ENCODE results near the gene PPT1. TPM values are rescaled to one million over a fixed set of nuclear protein-coding genes. Genes with fewer than 3 reads are reported as not detected.
"Not testable (repeated sequence)": the region's sequence is repeated elsewhere in the genome, so short reads cannot be mapped to it uniquely, and the experiment has no call there.

The PPT1 gene
- total RNA-seq, 6 donors from 2014 or later: 35.6 to 190 (median 95.3) TPM

DNA sequence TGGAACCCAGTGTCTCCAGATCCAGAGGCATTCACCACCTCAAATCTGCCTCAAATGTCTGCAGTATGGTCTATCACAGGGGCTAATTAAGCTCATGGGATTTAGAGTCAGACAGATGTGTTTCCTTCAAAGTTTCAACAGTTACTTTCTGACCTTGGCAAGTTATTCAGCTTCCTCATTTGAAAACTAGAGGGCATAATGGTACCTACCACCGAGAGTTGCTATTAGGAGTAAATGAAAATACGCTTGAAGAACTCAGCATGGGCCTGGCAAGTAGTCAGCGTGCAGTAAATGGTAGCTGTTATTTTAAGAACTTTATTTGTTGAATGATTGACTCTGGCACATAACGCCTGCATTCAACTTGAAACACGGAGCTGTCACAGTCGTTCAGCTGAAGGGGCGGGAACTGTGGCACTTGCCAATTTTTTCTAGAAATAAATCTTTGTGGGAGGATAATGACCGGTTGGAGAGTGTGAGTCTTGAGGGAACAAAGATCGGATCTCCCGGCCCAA lies 57.8 kb downstream of the PPT1 start:
- Histone ChIP-seq H3K9me3 (no peaks in the 10 kb centered on the region), H3K27me3 (no peaks in the 10 kb centered on the region), H3K4me1 (peaks cover 48 to 57% (median 53%) of the 10 kb centered on the region in 4 donors), H3K27ac (peak overlapping the region; percentile 94 to 100 (median 96)), H3K36me3 (peaks cover 0 to 9% (median 0%) of the 10 kb centered on the region in 4 donors), H3K4me3 (peak overlapping the region; percentile 76 to 93 (median 83))
- TF ChIP-seq, protein P1, sequence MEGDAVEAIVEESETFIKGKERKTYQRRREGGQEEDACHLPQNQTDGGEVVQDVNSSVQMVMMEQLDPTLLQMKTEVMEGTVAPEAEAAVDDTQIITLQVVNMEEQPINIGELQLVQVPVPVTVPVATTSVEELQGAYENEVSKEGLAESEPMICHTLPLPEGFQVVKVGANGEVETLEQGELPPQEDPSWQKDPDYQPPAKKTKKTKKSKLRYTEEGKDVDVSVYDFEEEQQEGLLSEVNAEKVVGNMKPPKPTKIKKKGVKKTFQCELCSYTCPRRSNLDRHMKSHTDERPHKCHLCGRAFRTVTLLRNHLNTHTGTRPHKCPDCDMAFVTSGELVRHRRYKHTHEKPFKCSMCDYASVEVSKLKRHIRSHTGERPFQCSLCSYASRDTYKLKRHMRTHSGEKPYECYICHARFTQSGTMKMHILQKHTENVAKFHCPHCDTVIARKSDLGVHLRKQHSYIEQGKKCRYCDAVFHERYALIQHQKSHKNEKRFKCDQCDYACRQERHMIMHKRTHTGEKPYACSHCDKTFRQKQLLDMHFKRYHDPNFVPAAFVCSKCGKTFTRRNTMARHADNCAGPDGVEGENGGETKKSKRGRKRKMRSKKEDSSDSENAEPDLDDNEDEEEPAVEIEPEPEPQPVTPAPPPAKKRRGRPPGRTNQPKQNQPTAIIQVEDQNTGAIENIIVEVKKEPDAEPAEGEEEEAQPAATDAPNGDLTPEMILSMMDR (IDR thresholded peaks at IDR 0.05): peak in 2 of 6 experiments; percentile 16 to 20
- no peak for TF ChIP-seq EP300 (IDR thresholded peaks at IDR 0.05)
- WGBS, 2 donors: 0% methylated on average over 7 to 10 of the region's 10 CpGs
- ATAC-seq (ENCODE audit: low FRiP score in 2 of 2) (no peak), DNase-seq (no peak)

DNA sequence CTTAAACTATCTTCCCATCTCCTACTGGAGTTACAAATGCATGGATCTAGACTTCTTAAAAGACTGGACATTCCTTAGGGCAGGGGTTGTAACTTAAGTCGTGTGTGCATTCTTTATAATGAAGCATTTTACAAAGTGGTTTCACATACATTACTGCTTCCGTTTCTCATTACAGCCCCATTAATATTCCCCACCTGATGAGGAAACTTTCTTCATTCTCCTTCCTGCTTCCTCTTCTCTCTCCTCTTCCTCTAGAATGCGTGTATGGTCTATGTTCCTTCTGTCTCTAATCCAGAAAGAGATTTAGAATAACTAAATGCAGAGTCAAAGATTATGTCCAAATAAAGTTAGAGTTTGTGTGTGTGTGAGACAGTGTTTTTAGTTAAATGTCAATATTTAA lies 58.4 kb downstream of the PPT1 start:
- WGBS, 2 donors: 41 to 48% methylated on average over 3 of the region's 3 CpGs
- H3K27me3 ChIP-seq: no peaks in the 10 kb centered on the region
- DNase-seq (no peak), ATAC-seq (ENCODE audit: low FRiP score in 2 of 2) (no peak)
- H3K4me1 ChIP-seq: peaks cover 45 to 52% (median 48%) of the 10 kb centered on the region in 4 donors
- no peaks in the 10 kb centered on the region for H3K9me3 ChIP-seq
- no peak overlapping the region for H3K4me3 ChIP-seq
- peaks cover 0 to 9% (median 0%) of the 10 kb centered on the region in 4 donors for H3K36me3 ChIP-seq
- no peak for TF ChIP-seq EP300 (IDR thresholded peaks at IDR 0.05)
- no peak for TF ChIP-seq POLR2AphosphoS5 (IDR thresholded peaks at IDR 0.05)
- TF ChIP-seq, protein P1 (IDR thresholded peaks at IDR 0.05): no peak
- no peak for TF ChIP-seq POLR2A (IDR thresholded peaks at IDR 0.05)
- peak overlapping the region; percentile 94 to 100 (median 96) for H3K27ac ChIP-seq

DNA sequence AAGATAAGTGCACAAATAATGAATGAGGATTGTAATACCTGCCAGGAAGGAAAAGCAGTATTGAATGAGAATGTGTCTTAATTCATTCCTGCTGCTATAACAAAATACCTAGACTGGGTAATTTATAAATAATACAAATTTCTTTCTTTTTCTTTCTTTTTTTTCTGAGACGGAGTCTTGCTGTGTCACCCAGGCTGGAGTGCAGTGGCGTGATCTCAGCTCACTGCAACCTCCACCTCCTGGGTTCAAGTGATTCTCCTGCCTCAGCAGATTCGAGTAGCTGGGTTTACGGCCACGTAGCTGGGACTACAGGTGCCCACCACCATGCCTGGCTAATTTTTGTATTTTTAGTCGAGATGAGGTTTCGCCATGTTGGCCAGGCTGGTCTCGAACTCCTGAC lies 59.8 kb downstream of the PPT1 start:
- not testable (repeated sequence) for DNase-seq; H3K36me3 ChIP-seq; ATAC-seq (ENCODE audit: low FRiP score in 2 of 2); H3K9me3 ChIP-seq; H3K27me3 ChIP-seq; H3K4me3 ChIP-seq
- H3K4me1 ChIP-seq: peaks cover 30 to 38% (median 34%) of the 10 kb centered on the region in 4 donors
- peak overlapping the region in 1 of 4 donors; percentile 1 for H3K27ac ChIP-seq
- 83 to 92% methylated on average over 8 of the region's 8 CpGs for WGBS, 2 donors

DNA sequence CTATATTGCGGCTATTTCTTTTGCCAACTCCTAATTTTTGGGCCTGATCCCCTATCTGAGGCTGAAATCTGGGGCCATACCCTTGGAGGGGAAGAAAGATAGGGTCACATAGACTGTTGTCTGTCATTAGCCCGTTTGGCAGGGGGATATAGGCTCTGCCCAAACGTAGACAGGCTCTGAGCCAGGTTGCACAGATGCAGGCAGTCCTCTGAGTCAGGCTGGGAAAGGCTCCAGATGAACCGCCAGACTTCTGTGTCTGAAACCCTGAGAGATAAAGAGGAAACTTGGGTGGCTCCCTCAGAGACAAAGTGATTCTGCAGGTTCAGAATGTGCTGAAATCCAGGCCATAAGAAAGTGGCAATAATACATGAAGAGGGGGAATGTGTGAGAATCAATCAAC lies 60.5 kb downstream of the PPT1 start:
- whole genome bisulfite sequencing, 2 donors: 43 to 49% methylated on average over 4 of the region's 4 CpGs
- Histone ChIP-seq H3K9me3 (no peaks in the 10 kb centered on the region), H3K4me3 (no peak overlapping the region), H3K36me3 (no peaks in the 10 kb centered on the region), H3K27ac (peak overlapping the region in 3 of 4 donors; percentile 1 to 41 (median 27)), H3K27me3 (no peaks in the 10 kb centered on the region), H3K4me1 (peaks cover 23 to 32% (median 28%) of the 10 kb centered on the region in 4 donors)
- DNase-seq (no peak), ATAC-seq (ENCODE audit: low FRiP score in 2 of 2) (peak in 1 of 2 donors; percentile 5)
- TF ChIP-seq POLR2A (IDR thresholded peaks at IDR 0.05) (no peak), EP300 (IDR thresholded peaks at IDR 0.05) (no peak), POLR2AphosphoS5 (IDR thresholded peaks at IDR 0.05) (no peak)
- TF ChIP-seq, protein P1 (IDR thresholded peaks at IDR 0.05): no peak

DNA sequence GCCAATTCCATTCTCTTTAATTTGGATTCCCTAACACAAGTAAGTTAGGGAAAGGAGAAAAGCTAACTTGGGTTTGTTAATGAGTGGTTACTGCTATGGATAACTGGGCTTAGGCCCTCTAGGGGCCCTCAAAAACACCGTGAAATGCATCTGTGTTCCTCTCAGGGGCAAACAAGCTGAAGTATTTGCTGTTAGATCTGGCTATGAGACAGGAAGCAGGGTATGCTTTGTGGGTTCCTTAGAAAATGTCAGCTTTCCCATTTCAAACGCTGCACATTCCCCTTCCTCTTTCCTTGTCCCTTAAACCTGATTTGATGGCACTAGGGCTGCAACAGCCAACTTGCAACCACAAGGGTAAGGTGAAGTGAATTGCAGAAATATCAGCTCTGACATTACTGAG lies 62.2 kb downstream of the PPT1 start:
- Histone ChIP-seq H3K9me3 (no peaks in the 10 kb centered on the region), H3K27ac (no peak overlapping the region), H3K36me3 (no peaks in the 10 kb centered on the region), H3K4me3 (no peak overlapping the region), H3K27me3 (no peaks in the 10 kb centered on the region), H3K4me1 (peaks cover 20 to 36% (median 27%) of the 10 kb centered on the region in 4 donors)
- ATAC-seq (ENCODE audit: low FRiP score in 2 of 2): no peak
- 24% methylated on average over 2 of the region's 2 CpGs for WGBS, 2 donors
- DNase-seq: no peak
- TF ChIP-seq POLR2A (IDR thresholded peaks at IDR 0.05) (no peak), POLR2AphosphoS5 (IDR thresholded peaks at IDR 0.05) (no peak), EP300 (IDR thresholded peaks at IDR 0.05) (no peak)
- TF ChIP-seq, protein P1 (IDR thresholded peaks at IDR 0.05): no peak
